NCI-H1105 (cell line): ENCODE results near the gene CCDC97.

Source experiments
- DNase-seq: peaks from one replicate; lab custom pipeline; 2025; lab: John Stamatoyannopoulos, UW

Gene CCDC97

GRCh38 chr19:41320185-41320518 is 10.2 kb downstream of the CCDC97 start:
- no peak for DNase-seq

GRCh38 chr19:41320568-41320967 is 10.6 kb downstream of the CCDC97 start:
- DNase-seq, result no peak

- no peak for DNase-seq
These were observed 11.2 kb downstream of the CCDC97 start for GRCh38 chr19:41321204-41321599.

- DNase-seq, result no peak
These were observed 11.8 kb downstream of the CCDC97 start for GRCh38 chr19:41321600-41322270.

- DNase-seq, result no peak
These were observed 12.5 kb downstream of the CCDC97 start for GRCh38 chr19:41322451-41322850.

GRCh38 chr19:41323023-41323422 is 13.1 kb downstream of the CCDC97 start:
- no peak for DNase-seq

GRCh38 chr19:41323430-41324125 is 13.6 kb downstream of the CCDC97 start:
- no peak for DNase-seq

GRCh38 chr19:41324231-41324702 is 14.3 kb downstream of the CCDC97 start:
- no peak for DNase-seq

GRCh38 chr19:41324921-41325639 is 15.1 kb downstream of the CCDC97 start:
- DNase-seq, result no peak

- no peak for DNase-seq
These were observed 15.6 kb downstream of the CCDC97 start for GRCh38 chr19:41325640-41325946.

- no peak for DNase-seq
These were observed 16.2 kb downstream of the CCDC97 start for GRCh38 chr19:41325947-41326706.

GRCh38 chr19:41327076-41327575 is 17.2 kb downstream of the CCDC97 start:
- DNase-seq, result no peak

- no peak for DNase-seq
These were observed 17.7 kb downstream of the CCDC97 start for GRCh38 chr19:41327576-41328156.

GRCh38 chr19:41328157-41328841 is 18.3 kb downstream of the CCDC97 start:
- DNase-seq, result no peak

GRCh38 chr19:41328842-41329225 is 18.9 kb downstream of the CCDC97 start:
- no peak for DNase-seq

GRCh38 chr19:41330481-41330880 is 20.5 kb downstream of the CCDC97 start:
- no peak for DNase-seq

GRCh38 chr19:41330946-41331678 is 21.1 kb downstream of the CCDC97 start:
- DNase-seq, result no peak

- no peak for DNase-seq
These were observed 22.0 kb downstream of the CCDC97 start for GRCh38 chr19:41332000-41332399.

GRCh38 chr19:41332468-41332867 is 22.5 kb downstream of the CCDC97 start:
- no peak for DNase-seq

GRCh38 chr19:41334793-41335192 is 24.8 kb downstream of the CCDC97 start:
- no peak for DNase-seq

GRCh38 chr19:41335467-41335866 is 25.5 kb downstream of the CCDC97 start:
- DNase-seq, result no peak
